Measurements from ENCODE around the gene SLC9A8.

- TF ChIP-seq CTCF (IDR thresholded peaks at IDR 0.05) (no peak), POLR2A (IDR thresholded peaks at IDR 0.05) (no peak)
These were observed 80.2 kb downstream of the SLC9A8 start for GRCh38 chr20:49892817-49893216.

Data from adrenal gland (tissue), 5 donors.